Keratinocyte (primary cell): ENCODE data around the gene VCAN. TPM values are rescaled to one million over a fixed set of nuclear protein-coding genes. Genes with fewer than 3 reads are reported as not detected.

ENCODE experiments used
- DNase-seq: peaks from one replicate; pipeline ENCODE4 v3.0.0-alpha.2; 2011; ENCODE audit warnings: low read depth, missing footprints, low spot score
- FAIRE-seq: peaks from 2 replicates; lab custom pipeline; 2011; peaks lifted over from hg19 to GRCh38; lab: Jason Lieb, UNC
- H2AFZ ChIP-seq: 2 replicates; pipeline ENCODE4 v1.6.0; 2012; ENCODE audit warnings: low read length, control low read depth, inconsistent platforms; ENCODE audit not compliant: control insufficient read depth
- H3K27ac ChIP-seq: 2 replicates; pipeline ENCODE4 v1.5.1; 2011; ENCODE audit warnings: low read length; ENCODE audit not compliant: control insufficient read depth, insufficient read depth
- H3K27me3 ChIP-seq: 3 replicates; pipeline ENCODE4 v1.6.0; 2011; ENCODE audit warnings: low read length; ENCODE audit not compliant: control insufficient read depth, insufficient read depth; ENCODE audit errors: extremely low read depth
- H3K36me3 ChIP-seq, 2 experiments: 2 replicates in 1 of 2; 3 replicates in 1 of 2; pipeline ENCODE4 v1.5.1; 2011; ENCODE audit warnings: low read length in 2 of 2, mild to moderate bottlenecking in 1 of 2; ENCODE audit not compliant: control insufficient read depth in 2 of 2, insufficient read depth in 2 of 2; ENCODE audit errors: extremely low read depth in 1 of 2
- H3K4me1 ChIP-seq: 3 replicates; pipeline ENCODE4 v1.5.1; 2011; ENCODE audit warnings: low read length; ENCODE audit not compliant: control insufficient read depth, insufficient read depth; ENCODE audit errors: extremely low read depth
- H3K4me2 ChIP-seq: 3 replicates; pipeline ENCODE4 v1.6.0; 2011; ENCODE audit warnings: low read depth, low read length; ENCODE audit not compliant: control insufficient read depth, insufficient read depth; ENCODE audit errors: extremely low read depth
- H3K4me3 ChIP-seq, 3 experiments: fragments of 200-600 bp in 1 of 3; sonication (generic) in 1 of 3; 2 replicates in 2 of 3; 3 replicates in 1 of 3; pipeline ENCODE4 v1.5.1; 2011 to 2016; ENCODE audit warnings: low read length in 3 of 3, mild to moderate bottlenecking in 3 of 3, control low read depth in 2 of 3, inconsistent platforms in 1 of 3, low read depth in 1 of 3, mixed read lengths in 1 of 3, mixed run types in 1 of 3, moderate library complexity in 1 of 3; ENCODE audit not compliant: control insufficient read depth in 2 of 3, insufficient read depth in 2 of 3; ENCODE audit errors: extremely low read depth in 1 of 3
- H3K79me2 ChIP-seq: 2 replicates; pipeline ENCODE4 v1.6.0; 2012; ENCODE audit warnings: low read length; ENCODE audit not compliant: control insufficient read depth, insufficient read depth
- H3K9ac ChIP-seq: 3 replicates; pipeline ENCODE4 v1.6.0; 2011; ENCODE audit warnings: low read length; ENCODE audit not compliant: control insufficient read depth, insufficient read depth; ENCODE audit errors: extremely low read depth
- H3K9me1 ChIP-seq: 3 replicates; pipeline ENCODE4 v1.6.0; 2011; ENCODE audit warnings: low read length; ENCODE audit not compliant: control insufficient read depth, insufficient read depth; ENCODE audit errors: extremely low read depth
- H3K9me3 ChIP-seq: 2 replicates; pipeline ENCODE4 v1.5.1; 2012; ENCODE audit warnings: low read depth, low read length; ENCODE audit not compliant: control insufficient read depth
- H4K20me1 ChIP-seq: 3 replicates; pipeline ENCODE4 v1.6.0; 2011; ENCODE audit warnings: low read length; ENCODE audit not compliant: control insufficient read depth, insufficient read depth; ENCODE audit errors: extremely low read depth
- CTCF ChIP-seq, 3 experiments: IDR thresholded peaks in 1 of 3; conservative IDR thresholded peaks in 1 of 3; optimal IDR thresholded peaks in 1 of 3; 2 replicates in 2 of 3; 3 replicates in 1 of 3; pipeline versions ENCODE3 to v1.5.1; 2011; ENCODE audit warnings: low read length in 3 of 3, mild to moderate bottlenecking in 3 of 3, moderate library complexity in 2 of 3, control low read depth in 1 of 3, inconsistent platforms in 1 of 3; ENCODE audit not compliant: insufficient read depth in 2 of 3; ENCODE audit errors: extremely low read depth in 1 of 3
- EZH2 ChIP-seq: IDR thresholded peaks from one replicate; pipeline ENCODE4 v1.6.1; 2012; ENCODE audit warnings: inconsistent platforms, mild to moderate bottlenecking, low read length, moderate library complexity
- dilution Hi-C: fragments of 300-500 bp; cut with MboI; formaldehyde crosslinking; loops from one replicate; pipeline ENCODE4 v1.7.0; 2020; ENCODE audit warnings: low sequenced_read_pairs; ENCODE audit not compliant: extremely low pct_ligation_motif_present
- polyA plus RNA-seq, 5 experiments: library from polyadenylated mRNA; depleted of rRNA in 3 of 5; stranded (reverse) in 3 of 5; stranded (forward) in 1 of 5; unstranded in 1 of 5; fragments of >200 nt; gene quantifications; 1 replicate in 1 of 5; 2 replicates in 3 of 5; 3 replicates in 1 of 5; pipeline versions ENCODE4 v1.2.1 to v1.2.3, GENCODE V29; 2011 to 2012; ENCODE audit warnings: missing spikeins in 2 of 5, low read depth in 1 of 5, low replicate concordance in 1 of 5

Gene VCAN
- polyA plus RNA-seq, 1 donor (not counting 4 experiments of a cell fraction or from before 2014, with no cell fraction given), result 1.9 TPM

GRCh38 chr5:83484294-83484693 is 12.8 kb downstream of the VCAN start:
- Histone ChIP-seq H3K9me3 (no peaks in the 10 kb centered on the region), H3K4me1 (no peaks in the 10 kb centered on the region), H3K4me2 (no peak overlapping the region), H3K9ac (no peak overlapping the region), H2AFZ (no peak overlapping the region), H3K79me2 (no peaks in the 10 kb centered on the region), H3K9me1 (no peaks in the 10 kb centered on the region), H4K20me1 (no peaks in the 10 kb centered on the region), H3K36me3 (no peaks in the 10 kb centered on the region), H3K27ac (no peak overlapping the region), H3K4me3 (no peak overlapping the region), H3K27me3 (no peaks in the 10 kb centered on the region)
- no peak for TF ChIP-seq EZH2
- no peak for TF ChIP-seq CTCF (optimal IDR thresholded peaks at IDR 0.05 in 1 of 3, IDR thresholded peaks at IDR 0.05 in 1 of 3, conservative IDR thresholded peaks at IDR 0.05 in 1 of 3; ENCODE audit: extremely low read depth in 1 of 3, insufficient read depth in 2 of 3, low read length in 3 of 3)
- FAIRE-seq (no peak), DNase-seq (no peak)
- dilution Hi-C loops, result no loop called here

GRCh38 chr5:83485842-83486241 is 14.3 kb downstream of the VCAN start:
- dilution Hi-C loops, result no loop called here
- Histone ChIP-seq H3K36me3 (no peaks in the 10 kb centered on the region), H3K9me1 (no peaks in the 10 kb centered on the region), H3K27me3 (no peaks in the 10 kb centered on the region), H3K4me3 (no peak overlapping the region), H4K20me1 (no peaks in the 10 kb centered on the region), H3K4me2 (no peak overlapping the region), H3K4me1 (no peaks in the 10 kb centered on the region), H3K27ac (no peak overlapping the region), H3K9me3 (no peaks in the 10 kb centered on the region), H3K9ac (no peak overlapping the region), H2AFZ (no peak overlapping the region), H3K79me2 (no peaks in the 10 kb centered on the region)
- no peak for FAIRE-seq
- DNase-seq, result no peak
- TF ChIP-seq EZH2 (no peak), CTCF (optimal IDR thresholded peaks at IDR 0.05 in 1 of 3, IDR thresholded peaks at IDR 0.05 in 1 of 3, conservative IDR thresholded peaks at IDR 0.05 in 1 of 3; ENCODE audit: extremely low read depth in 1 of 3, insufficient read depth in 2 of 3, low read length in 3 of 3) (no peak)
